ENCODE measurements around the gene TNFAIP6.

Gene TNFAIP6

DNA sequence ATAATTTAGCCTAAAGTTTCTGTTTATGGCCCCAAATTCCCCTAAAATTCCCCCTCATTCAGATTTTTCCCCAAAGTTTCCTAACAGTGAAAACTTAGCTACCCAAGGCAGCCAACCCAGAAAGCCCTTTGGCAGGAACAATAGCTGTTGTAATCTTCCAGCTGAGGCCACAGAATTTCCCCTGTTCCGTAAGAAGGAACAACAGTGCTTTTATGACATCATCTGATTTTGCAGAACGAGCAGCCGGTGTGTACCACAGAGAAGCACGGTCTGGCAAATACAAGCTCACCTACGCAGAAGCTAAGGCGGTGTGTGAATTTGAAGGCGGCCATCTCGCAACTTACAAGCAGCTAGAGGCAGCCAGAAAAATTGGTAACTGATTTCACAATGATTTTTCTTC is 6.3 kb downstream of the TNFAIP6 start:
- peak; percentile 19 for DNase-seq (ENCODE audit: insufficient read length)
- TF ChIP-seq TAF1 (IDR thresholded peaks at IDR 0.05; ENCODE audit: borderline replicate concordance, low read depth, low read length): no peak
- TF ChIP-seq POLR2A (IDR thresholded peaks at IDR 0.05; ENCODE audit: low read depth, low read length): peak; percentile 56; the same call in 1 of the 2 replicates
- peak; percentile 49; the same call in 1 of the 2 replicates for TF ChIP-seq POLR2AphosphoS5 (IDR thresholded peaks at IDR 0.05; ENCODE audit: low read depth, low read length)
- FAIRE-seq: peak; percentile 96

DNA sequence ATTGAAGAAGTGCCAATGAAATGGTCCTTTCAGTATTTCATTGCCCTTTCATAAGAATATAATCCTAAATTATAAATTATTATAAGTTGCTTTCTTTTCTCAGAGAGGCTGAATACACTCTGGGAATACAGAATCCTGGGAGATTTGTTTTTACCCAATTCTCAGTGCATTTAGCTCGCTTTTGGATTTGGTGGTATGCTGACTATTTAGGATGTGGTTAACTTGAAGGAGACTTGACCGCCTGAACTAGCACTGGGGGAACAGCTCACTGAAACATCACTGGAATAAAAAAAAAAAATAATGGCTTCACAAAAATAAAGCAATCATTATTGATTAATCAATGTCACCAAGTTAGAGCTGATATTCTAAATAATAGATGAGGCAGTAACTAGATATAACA is 10.2 kb downstream of the TNFAIP6 start:
- TF ChIP-seq POLR2A (IDR thresholded peaks at IDR 0.05; ENCODE audit: low read depth, low read length) (no peak), TAF1 (IDR thresholded peaks at IDR 0.05; ENCODE audit: borderline replicate concordance, low read depth, low read length) (no peak), POLR2AphosphoS5 (IDR thresholded peaks at IDR 0.05; ENCODE audit: low read depth, low read length) (no peak)
- DNase-seq (ENCODE audit: insufficient read length) (no peak), FAIRE-seq (no peak)

- FAIRE-seq (no peak), DNase-seq (ENCODE audit: insufficient read length) (no peak)
- TF ChIP-seq TAF1 (IDR thresholded peaks at IDR 0.05; ENCODE audit: borderline replicate concordance, low read depth, low read length) (no peak), POLR2A (IDR thresholded peaks at IDR 0.05; ENCODE audit: low read depth, low read length) (no peak), POLR2AphosphoS5 (IDR thresholded peaks at IDR 0.05; ENCODE audit: low read depth, low read length) (no peak)
These were observed 17.0 kb downstream of the TNFAIP6 start for GRCh38 chr2:151374436-151374835.

- TF ChIP-seq TAF1 (IDR thresholded peaks at IDR 0.05; ENCODE audit: borderline replicate concordance, low read depth, low read length): no peak
- TF ChIP-seq POLR2A (IDR thresholded peaks at IDR 0.05; ENCODE audit: low read depth, low read length): no peak
- no peak for TF ChIP-seq POLR2AphosphoS5 (IDR thresholded peaks at IDR 0.05; ENCODE audit: low read depth, low read length)
- no peak for FAIRE-seq
- DNase-seq (ENCODE audit: insufficient read length): no peak
These were observed 21.8 kb downstream of the TNFAIP6 start for GRCh38 chr2:151379169-151379568.

- no peak for DNase-seq (ENCODE audit: insufficient read length)
- TF ChIP-seq POLR2A (IDR thresholded peaks at IDR 0.05; ENCODE audit: low read depth, low read length) (no peak), POLR2AphosphoS5 (IDR thresholded peaks at IDR 0.05; ENCODE audit: low read depth, low read length) (no peak), TAF1 (IDR thresholded peaks at IDR 0.05; ENCODE audit: borderline replicate concordance, low read depth, low read length) (no peak)
- no peak for FAIRE-seq
These were observed 23.3 kb downstream of the TNFAIP6 start for GRCh38 chr2:151380580-151381235.

- DNase-seq (ENCODE audit: insufficient read length) (no peak), FAIRE-seq (no peak)
- no peak for TF ChIP-seq TAF1 (IDR thresholded peaks at IDR 0.05; ENCODE audit: borderline replicate concordance, low read depth, low read length)
- no peak for TF ChIP-seq POLR2AphosphoS5 (IDR thresholded peaks at IDR 0.05; ENCODE audit: low read depth, low read length)
- TF ChIP-seq POLR2A (IDR thresholded peaks at IDR 0.05; ENCODE audit: low read depth, low read length): no peak
These were observed 23.9 kb downstream of the TNFAIP6 start for GRCh38 chr2:151381266-151381665.

- FAIRE-seq: no peak
- no peak for DNase-seq (ENCODE audit: insufficient read length)
- TF ChIP-seq POLR2A (IDR thresholded peaks at IDR 0.05; ENCODE audit: low read depth, low read length) (no peak), TAF1 (IDR thresholded peaks at IDR 0.05; ENCODE audit: borderline replicate concordance, low read depth, low read length) (no peak), POLR2AphosphoS5 (IDR thresholded peaks at IDR 0.05; ENCODE audit: low read depth, low read length) (no peak)
These were observed 30.6 kb downstream of the TNFAIP6 start for GRCh38 chr2:151388011-151388410.

GRCh38 chr2:151391436-151391835 is 34.0 kb downstream of the TNFAIP6 start:
- TF ChIP-seq POLR2A (IDR thresholded peaks at IDR 0.05; ENCODE audit: low read depth, low read length): no peak
- no peak for FAIRE-seq
- DNase-seq (ENCODE audit: insufficient read length): no peak

GRCh38 chr2:151394509-151394908 is 37.1 kb downstream of the TNFAIP6 start:
- FAIRE-seq: no peak

GRCh38 chr2:151395509-151396374 is 38.4 kb downstream of the TNFAIP6 start:
- TF ChIP-seq TAF1 (IDR thresholded peaks at IDR 0.05; ENCODE audit: borderline replicate concordance, low read depth, low read length) (no peak), POLR2A (IDR thresholded peaks at IDR 0.05; ENCODE audit: low read depth, low read length) (no peak), POLR2AphosphoS5 (IDR thresholded peaks at IDR 0.05; ENCODE audit: low read depth, low read length) (no peak)
- DNase-seq (ENCODE audit: insufficient read length): no peak
- no peak for FAIRE-seq

More at GRCh38 chr2:151394509-151394908, 37.1 kb downstream of the TNFAIP6 start:
- TF ChIP-seq POLR2AphosphoS5 (IDR thresholded peaks at IDR 0.05; ENCODE audit: low read depth, low read length) (no peak), POLR2A (IDR thresholded peaks at IDR 0.05; ENCODE audit: low read depth, low read length) (no peak)
- DNase-seq (ENCODE audit: insufficient read length): no peak

GRCh38 chr2:151399981-151400380 is 42.6 kb downstream of the TNFAIP6 start:
- no peak for DNase-seq (ENCODE audit: insufficient read length)
- no peak for FAIRE-seq
- TF ChIP-seq POLR2A (IDR thresholded peaks at IDR 0.05; ENCODE audit: low read depth, low read length): no peak
- no peak for TF ChIP-seq POLR2AphosphoS5 (IDR thresholded peaks at IDR 0.05; ENCODE audit: low read depth, low read length)
- TF ChIP-seq TAF1 (IDR thresholded peaks at IDR 0.05; ENCODE audit: borderline replicate concordance, low read depth, low read length): no peak

DNA sequence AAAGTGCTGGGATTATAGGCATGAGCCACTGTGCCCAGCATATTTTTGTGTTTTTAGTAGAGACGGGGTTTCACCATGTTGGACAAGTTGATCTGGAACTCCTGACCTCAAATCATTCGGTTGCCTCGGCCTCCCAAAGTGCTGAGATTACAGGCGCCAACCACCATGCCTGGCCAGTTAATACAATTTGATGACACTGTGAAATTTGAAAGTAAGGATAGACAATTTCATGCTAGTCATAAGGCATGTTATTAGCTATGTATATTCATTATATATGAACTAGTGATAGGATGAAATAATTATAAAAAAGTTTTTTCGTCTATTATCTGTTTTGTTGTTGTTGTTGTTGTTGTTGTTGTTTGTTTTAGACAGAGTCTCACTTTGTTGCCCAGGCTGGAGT is 43.8 kb downstream of the TNFAIP6 start:
- FAIRE-seq: no peak
- TF ChIP-seq TAF1 (IDR thresholded peaks at IDR 0.05; ENCODE audit: borderline replicate concordance, low read depth, low read length) (no peak), POLR2A (IDR thresholded peaks at IDR 0.05; ENCODE audit: low read depth, low read length) (no peak), POLR2AphosphoS5 (IDR thresholded peaks at IDR 0.05; ENCODE audit: low read depth, low read length) (no peak)
- DNase-seq (ENCODE audit: insufficient read length): no peak

Measured in GM12892 (cell line).